Hematopoietic multipotent progenitor cell treated with erythropoietin and hydrocortisone succinate and interleukin-3 and kit ligand, for 8 days (in vitro differentiated cells): ENCODE data around the gene SIX1.
A peak's percentile ranks its signal among the peaks of the same experiment; 100 is the strongest.

Source experiments
- DNase-seq: peaks from one replicate; pipeline ENCODE4 v3.0.0-alpha.2; 2015

The SIX1 gene

DNA sequence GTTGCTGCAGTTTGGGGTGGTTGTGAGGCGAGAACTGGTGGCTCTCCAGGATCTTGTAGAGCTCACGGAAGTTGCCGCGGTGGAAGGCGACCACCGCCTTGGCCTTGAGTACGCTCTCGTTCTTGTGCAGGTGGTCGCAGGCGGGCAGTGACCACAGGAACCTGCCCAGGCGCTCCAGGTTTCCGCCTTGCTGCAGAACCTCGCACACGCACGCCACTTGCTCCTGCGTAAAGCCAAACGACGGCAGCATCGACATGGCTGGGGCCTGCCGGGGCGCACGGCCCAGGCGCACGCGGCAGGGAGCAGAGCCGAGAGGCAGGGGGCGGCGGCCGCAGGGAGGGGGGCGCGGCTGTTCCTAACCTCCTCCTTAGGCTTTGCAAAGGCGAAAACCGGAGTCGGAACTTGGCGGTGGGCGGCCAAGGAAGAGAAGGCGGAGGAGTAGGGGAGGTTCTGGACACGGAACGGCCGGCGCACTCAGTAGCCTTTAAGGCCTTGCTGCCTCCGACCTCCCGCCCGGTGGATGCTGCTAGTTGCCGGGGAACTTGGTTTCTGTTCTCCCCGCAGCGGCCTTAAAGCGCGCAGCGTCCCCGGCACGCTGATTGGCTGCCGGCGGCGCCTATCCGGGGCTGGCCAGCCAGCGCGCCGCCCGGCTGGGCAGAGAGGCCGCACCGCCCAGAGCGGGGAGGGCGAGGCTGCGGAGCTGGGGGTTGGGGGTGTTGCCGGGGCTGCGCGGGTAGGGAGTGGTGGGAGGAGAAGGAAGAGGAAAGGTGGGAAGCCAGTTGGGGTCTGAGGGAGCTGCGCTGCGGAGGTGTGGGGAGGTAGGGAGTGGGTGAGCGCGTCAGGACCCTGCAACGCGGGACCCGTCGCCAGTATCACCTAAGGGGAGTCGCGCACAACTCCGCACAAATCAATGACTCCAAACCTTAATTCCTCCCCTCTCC, at the start of gene SIX1:
SIX1 (minus strand) TSS at position 544 of the 941 bp plus-strand sequence; CDS start at position 256, 288 bp downstream.
- DNase-seq: peak; percentile 28

DNA sequence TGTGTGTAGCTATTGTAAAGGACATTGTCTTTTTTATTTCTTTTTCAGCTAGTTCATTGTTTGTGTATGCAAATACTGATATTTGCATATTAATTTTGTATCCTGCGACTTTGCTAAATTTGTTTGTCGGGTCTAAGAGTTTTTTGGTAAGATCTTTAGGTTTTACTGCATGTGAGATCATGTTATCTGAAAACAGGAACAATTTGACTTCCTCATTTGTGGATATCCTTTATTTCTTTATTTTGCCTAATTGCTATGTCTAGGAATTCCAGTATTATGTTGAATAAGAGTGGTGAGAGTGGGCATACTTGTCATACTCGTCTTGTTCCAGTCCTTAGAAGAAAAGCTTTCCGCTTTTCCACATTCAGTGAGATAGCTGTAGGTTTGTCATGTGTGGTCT, 46.0 kb upstream of the SIX1 start:
- DNase-seq: no peak

GRCh38 chr14:60691383-60692113, 42.3 kb upstream of the SIX1 start:
- DNase-seq: no peak

- DNase-seq: no peak
Measured at GRCh38 chr14:60686865-60687264, 37.6 kb upstream of the SIX1 start.

GRCh38 chr14:60684203-60684602, 34.9 kb upstream of the SIX1 start:
- no peak for DNase-seq

GRCh38 chr14:60681271-60681670, 32.0 kb upstream of the SIX1 start:
- no peak for DNase-seq

DNA sequence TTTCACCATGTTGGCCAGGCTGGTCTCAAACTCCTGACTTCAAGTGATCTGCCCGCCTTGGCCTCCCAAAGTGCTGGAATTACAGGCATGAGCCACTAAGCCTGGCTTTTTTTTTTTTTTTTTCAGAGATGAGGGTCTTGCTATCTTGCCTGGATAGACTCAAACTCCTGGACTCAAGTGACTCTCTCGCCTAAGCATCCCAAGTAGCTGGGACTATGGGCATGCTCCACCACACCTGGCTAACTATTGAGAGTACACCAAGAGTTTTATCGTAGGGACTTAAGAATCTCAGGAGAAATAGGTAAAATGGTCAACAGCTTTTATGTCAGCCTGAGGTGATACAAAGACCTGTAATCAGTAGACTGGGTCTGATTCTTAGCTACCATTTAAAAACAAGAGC, 31.2 kb upstream of the SIX1 start:
- no peak for DNase-seq

DNA sequence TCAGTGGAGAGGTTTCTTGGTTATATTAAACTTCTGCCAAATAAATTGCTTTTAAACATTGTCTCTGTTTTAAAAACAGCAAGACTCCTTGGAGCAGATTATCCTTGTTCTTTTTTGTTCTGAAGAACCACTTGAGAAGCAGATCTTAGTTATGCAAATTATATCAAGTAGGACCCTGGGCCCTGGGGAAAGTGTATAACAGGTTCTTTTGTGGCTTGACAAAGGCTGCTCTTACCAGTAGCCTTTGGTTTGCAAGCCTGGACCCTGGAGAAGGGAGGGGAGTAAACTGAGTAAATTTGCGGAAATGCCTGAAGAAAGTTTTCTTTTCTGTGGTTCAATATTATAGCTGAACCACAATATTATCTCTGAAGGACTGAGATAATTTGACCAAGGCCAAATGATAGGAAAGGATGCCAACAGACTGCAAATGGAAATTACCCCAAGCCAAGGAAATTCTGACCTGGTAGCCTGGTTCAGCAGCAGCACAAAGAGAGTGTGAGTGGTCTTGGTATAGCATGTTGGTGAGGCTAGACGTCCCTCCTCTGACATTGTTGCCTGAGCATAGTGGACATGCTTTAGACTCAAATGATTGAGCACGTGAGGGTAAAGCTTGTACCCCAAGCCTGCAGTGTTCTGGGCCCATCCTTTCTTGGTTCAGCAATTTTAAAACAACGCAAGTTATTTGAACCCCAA, 30.4 kb upstream of the SIX1 start:
- DNase-seq: no peak

DNA sequence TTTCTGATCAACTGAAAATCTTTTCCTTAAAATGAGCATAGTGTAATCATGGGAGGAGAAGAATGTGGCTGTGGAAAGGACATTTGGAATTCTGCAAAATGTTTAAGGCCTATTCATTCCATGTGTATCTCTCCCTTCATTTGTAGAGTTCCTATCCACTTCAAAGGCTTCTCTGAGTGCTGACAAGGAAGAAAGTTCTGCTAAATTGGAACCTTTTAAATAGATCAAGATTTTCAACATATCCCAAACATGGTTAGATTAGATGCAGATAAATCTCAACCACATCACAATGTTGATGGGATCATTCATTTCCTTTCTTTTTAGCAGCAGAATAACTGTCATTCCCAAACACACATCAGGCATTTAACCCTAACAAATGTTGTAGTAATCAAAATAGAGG, 28.4 kb upstream of the SIX1 start:
- no peak for DNase-seq

DNA sequence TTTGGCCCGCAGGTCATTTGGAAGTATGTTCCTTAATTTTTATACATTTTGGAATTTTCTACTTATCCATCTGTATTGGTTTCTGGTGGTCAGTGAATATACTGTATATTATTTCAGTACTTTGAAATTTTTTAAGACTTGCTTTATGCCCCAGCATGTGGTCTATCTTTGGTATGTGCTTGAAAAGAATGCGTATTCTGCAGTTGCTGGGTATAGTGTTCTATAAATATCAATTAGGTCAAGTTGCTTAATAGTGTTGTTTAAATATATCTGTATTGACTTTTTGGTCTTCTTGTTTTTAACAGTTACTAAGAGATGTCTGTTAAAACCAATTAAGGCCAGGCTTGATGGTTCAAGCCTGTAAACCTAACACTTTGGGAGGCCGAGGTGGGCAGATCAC, 21.7 kb upstream of the SIX1 start:
- no peak for DNase-seq

DNA sequence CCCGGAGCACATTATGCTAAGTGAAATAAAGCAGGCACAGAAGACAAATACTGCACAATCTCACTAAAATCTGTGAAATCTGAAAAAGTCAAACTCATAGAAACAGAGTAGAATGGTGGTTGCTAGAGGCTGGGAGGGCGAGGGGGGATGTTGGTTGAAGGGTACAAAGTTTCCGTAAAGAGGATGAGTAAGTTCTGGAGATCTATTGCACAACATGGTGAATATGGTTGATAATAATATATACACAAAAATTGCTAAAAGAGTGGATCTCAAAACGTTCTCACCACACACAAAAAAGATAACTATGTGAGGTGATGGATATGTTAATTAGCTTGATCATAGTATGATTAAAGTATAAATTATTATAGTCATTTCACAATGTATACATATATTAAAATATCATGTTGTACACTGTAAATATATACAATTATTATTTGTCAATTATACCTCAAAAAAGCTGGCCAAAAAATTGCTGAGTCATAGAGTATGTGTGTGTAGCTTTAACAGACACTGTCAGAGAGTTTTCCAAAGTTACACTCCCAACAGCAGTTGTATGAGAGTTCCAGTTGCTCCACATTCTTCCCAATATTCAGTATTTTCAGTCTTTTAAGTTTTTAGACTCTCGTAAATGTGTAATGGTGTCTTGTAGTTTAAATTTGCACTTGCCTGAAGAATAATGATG, 19.3 kb upstream of the SIX1 start:
- DNase-seq: no peak

DNA sequence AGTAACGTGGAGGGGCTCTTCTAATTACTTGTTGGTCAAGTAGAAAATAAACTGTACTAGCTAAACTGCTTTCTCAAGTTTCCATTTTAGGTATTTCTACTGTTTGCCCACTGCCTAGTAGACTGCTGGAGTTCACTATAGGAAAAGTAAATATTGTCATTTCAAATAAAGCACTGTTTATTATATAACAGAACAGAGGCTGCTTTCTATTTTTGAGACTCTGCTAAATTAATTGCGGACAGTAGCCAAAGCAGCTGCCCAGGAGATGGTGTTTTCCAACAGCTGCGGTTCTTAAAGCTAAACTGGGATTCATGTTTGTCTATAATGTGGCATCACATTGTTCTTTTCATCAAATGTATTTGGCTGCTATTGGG, 15.9 kb upstream of the SIX1 start:
- DNase-seq: no peak

DNA sequence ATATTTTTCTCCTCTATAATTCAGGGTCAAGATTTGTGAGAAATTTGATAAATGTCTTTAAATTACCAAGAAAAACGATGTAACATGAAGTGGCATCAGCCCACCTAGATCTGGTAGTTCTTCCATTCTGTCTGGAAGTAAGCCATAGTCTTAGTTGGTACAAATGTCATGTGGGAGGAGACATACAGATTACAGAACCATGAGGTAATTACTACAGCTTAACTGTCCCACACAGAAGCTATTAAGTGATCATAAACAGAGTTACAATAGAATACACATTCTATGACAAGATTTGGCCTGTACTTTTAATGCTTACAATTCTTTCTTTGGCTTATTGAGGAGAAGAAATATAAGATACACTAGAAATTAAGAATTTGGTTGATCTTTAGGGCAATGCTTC, 13.7 kb upstream of the SIX1 start:
- no peak for DNase-seq

- no peak for DNase-seq
Measured at GRCh38 chr14:60661721-60662120, 12.4 kb upstream of the SIX1 start.

DNA sequence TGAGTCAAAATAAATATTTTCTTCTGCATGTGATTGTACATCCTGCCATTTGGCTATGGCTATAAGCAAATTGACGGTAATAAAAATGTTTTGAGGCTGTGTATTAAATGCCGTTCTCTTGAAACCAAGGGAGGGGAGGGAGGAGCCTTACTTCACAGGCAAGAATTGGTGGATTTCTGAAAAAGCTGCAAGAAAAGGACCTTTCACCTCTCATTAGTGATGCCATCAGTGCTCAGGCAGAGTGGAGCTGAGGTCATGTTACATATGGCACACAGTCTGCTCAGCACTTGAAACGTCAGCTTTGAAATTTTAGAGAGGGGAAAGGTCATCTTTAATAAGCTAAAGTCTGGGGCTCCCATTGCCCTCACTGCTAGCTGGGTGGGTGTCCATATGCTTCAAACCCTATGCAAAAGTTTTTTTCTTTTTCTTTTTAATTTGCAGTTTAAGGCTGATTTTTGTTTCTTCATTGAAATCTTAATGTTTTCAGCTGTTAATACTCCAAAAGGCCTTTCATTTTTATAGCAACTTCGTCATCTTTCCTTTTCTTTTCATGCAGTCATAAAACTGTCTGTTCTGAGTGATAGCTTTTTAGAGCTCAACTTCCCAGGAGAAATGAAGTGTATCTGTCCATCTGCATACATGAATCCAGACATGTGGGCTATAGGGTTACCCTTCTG, 9.8 kb upstream of the SIX1 start:
- no peak for DNase-seq

DNA sequence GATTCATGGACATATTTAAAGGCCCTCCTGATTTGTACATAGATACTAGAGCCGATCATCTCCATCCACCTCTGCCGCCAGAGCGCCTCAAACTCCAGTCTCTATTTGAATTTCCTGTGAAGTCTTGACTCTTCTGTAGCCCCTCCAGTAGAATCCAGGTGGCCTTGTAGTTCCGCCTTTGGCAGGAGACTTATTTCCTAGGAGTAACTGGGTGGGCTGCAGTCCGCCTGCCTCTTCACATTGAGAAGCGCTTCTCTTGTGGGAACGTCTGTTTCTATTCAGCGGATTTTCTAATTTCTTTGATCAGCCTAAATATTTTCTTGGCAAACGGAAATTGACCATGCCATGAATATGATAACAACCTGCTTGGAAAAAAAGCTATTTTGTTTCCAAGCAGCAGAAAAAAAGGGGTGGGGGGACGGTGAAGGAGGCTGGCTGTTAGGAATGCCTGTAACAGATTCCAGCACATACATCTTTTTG, 9.0 kb upstream of the SIX1 start:
- DNase-seq: no peak

- no peak for DNase-seq
Measured at GRCh38 chr14:60657456-60658210, 8.4 kb upstream of the SIX1 start.

DNA sequence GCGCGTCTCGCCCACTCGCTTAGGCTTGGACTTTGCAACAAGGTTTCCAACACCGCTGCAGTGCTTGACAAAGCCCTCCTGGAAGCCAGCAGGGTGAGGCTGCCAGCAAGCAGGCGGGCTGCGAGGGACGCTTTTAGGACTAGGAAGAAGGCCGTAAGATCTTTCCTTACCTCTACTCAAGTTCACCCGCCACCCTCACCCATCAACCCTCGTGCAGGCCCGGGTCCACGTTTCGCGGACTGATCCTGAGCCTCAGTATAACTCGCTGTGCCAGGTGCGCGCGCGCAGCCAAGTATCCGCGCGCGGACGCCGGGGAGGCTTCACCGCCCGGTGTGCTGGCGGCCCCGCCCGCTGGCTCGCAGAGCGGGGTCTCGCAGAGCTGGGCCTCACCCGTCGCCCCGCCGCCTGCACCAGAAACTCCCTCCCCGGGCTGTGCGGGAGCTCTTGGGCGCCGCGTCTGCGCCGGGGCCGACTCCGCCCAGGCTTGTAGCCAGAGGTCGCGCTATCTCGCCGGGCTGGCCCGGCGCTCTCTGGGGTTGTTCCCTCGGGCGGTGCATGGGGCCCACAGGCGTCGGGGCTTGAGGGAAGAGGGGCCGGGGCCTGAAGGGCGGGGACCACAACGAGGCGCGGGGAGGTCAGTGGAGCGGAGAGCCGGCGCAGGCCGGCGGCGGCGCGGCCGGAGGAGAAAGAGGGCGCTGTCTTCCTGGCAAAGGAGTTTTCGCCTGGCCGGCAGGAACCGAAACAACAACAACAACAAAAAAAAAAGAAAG, 7.6 kb upstream of the SIX1 start:
- DNase-seq: peak; percentile 43

GRCh38 chr14:60655898-60656685, 6.8 kb upstream of the SIX1 start:
- DNase-seq: no peak
